Thyroid gland (tissue), 4 donors: Measurements from ENCODE around the gene TCERG1L.

Experiments used
- POLR2A ChIP-seq, 2 donors: fragments of 450-650 bp; IDR thresholded peaks; one replicate each; pipeline ENCODE4 v1.6.1; 2017; ENCODE audit warnings: antibody characterized with exemption in 2 of 2, mild to moderate bottlenecking in 2 of 2, moderate library complexity in 1 of 2
- TF ChIP-seq, protein P1 (sequence below), 6 experiments: fragments of 200-600 bp in 3 of 6; fragments of 450-650 bp in 3 of 6; sonication (generic) in 3 of 6; IDR thresholded peaks; one replicate each; pipeline ENCODE4 v1.5.1; 2016 to 2019; ENCODE audit warnings: antibody characterized with exemption in 6 of 6, mild to moderate bottlenecking in 2 of 6, inconsistent platforms in 1 of 6, moderate library complexity in 1 of 6

DNA sequence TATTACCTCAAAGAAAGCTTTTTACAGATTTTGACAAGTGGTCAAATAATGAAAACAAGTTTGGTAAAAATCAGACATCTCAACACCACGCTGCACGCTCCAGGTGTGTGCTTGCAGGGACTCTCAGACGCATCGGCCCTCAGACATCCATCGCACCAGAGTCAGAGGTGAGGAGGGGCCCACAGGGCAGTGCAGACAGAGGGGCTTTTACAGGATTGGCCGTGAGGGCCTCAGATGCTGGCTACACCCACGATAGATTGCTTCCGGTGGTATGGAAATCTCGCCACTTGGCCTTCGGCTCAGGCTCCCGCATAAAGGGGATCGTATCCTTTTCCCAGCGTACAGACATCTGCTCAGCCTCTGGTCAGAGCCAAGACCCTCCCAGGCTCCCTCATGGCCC lies 72.1 kb downstream of the TCERG1L start:
- TF ChIP-seq, protein P1, sequence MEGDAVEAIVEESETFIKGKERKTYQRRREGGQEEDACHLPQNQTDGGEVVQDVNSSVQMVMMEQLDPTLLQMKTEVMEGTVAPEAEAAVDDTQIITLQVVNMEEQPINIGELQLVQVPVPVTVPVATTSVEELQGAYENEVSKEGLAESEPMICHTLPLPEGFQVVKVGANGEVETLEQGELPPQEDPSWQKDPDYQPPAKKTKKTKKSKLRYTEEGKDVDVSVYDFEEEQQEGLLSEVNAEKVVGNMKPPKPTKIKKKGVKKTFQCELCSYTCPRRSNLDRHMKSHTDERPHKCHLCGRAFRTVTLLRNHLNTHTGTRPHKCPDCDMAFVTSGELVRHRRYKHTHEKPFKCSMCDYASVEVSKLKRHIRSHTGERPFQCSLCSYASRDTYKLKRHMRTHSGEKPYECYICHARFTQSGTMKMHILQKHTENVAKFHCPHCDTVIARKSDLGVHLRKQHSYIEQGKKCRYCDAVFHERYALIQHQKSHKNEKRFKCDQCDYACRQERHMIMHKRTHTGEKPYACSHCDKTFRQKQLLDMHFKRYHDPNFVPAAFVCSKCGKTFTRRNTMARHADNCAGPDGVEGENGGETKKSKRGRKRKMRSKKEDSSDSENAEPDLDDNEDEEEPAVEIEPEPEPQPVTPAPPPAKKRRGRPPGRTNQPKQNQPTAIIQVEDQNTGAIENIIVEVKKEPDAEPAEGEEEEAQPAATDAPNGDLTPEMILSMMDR (IDR thresholded peaks at IDR 0.05): no peak
- no peak for TF ChIP-seq POLR2A (IDR thresholded peaks at IDR 0.05)
